Ovary (tissue), 3 donors: Measurements from ENCODE around the gene GRIK4.

Experiments used
- CTCF ChIP-seq, 3 donors: fragments of 450-650 bp in 2 of 3; fragments of 200-600 bp in 1 of 3; IDR thresholded peaks; one replicate each; pipeline versions ENCODE4 v1.5.1 to v1.8.0; 2016 to 2022; ENCODE audit warnings: antibody characterized with exemption in 3 of 3, mild to moderate bottlenecking in 1 of 3
- EP300 ChIP-seq: sonication (generic); formaldehyde crosslinking; IDR thresholded peaks from one replicate; pipeline ENCODE4 v1.6.1; 2017; ENCODE audit warnings: antibody characterized with exemption
- POLR2A ChIP-seq: fragments of 450-650 bp; IDR thresholded peaks from one replicate; pipeline ENCODE4 v1.6.1; 2017; ENCODE audit warnings: antibody characterized with exemption, mild to moderate bottlenecking, moderate library complexity
- donor health status: DM: no; HTN: no; CAD: no.

DNA sequence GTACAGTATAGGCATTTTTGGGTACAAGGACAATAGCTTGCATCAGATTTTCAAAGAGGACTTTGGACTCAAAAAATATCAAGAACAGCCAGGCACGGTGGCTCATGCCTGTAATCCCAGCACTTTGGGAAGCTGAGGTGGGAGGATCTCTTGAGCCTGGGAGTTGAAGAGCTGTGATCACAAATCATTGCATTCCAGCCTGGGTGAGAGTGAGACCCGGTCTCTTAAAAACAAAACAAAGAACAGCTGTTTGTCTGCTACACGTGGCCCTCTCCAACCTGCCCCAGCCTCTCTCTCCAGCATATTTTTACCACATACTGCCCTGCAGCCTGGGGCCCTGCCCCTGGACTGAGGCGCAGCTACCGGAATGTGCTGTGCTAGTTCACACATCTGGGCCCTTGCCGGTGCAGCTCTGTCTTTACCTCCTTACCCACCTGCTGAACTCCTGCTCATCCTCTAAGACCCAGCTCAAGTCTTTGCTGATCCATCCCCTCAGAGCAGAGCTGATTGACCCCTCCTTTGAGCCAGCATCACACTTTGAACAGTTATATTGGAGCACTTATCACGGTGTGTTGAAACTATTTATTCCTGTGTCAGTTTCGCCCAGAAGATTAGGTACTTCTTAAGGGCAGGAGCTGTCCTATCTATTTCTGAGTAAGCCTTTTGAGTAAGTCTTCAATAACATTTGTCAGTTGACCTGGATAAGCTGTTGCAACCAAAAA, 29.4 kb downstream of the GRIK4 start:
- TF ChIP-seq POLR2A: no peak
- no peak for TF ChIP-seq CTCF (IDR thresholded peaks at IDR 0.05)
- TF ChIP-seq EP300: no peak
